GM18907 (cell line): ENCODE results near the gene KMT2C.
A peak's percentile ranks its signal among the peaks of the same experiment; 100 is the strongest.
"Not testable (repeated sequence)": the region's sequence is repeated elsewhere in the genome, so short reads cannot be mapped to it uniquely, and the experiment has no call there.

Experiments
- ATAC-seq: cut with Tn5 transposase; IDR thresholded peaks from one replicate; pipeline ENCODE4 v1.9.1; 2021; ENCODE audit warnings: mild to moderate bottlenecking, moderate library complexity; ENCODE audit not compliant: unreplicated experiment

The KMT2C gene

DNA sequence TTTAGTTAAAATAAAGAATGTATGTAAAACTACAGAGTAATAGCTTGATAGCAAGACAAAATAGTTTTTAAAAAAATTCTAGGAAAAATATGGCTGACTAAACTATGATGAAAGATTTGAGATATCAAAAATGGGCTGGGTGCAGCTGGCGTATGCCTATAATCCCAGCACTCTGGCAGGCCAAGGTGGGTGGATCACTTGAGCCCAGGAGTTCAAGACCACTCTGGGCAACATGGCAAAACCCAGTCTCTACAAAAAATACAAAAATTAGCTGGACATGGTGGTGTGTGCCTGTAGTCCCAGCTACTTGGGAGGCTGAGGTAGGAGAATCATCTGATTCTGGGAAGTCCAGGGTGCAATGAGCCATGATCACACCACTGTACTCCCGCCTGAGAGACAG lies 29.8 kb downstream of the KMT2C start:
- ATAC-seq = not testable (repeated sequence)

- no peak for ATAC-seq
These were observed 32.1 kb downstream of the KMT2C start for GRCh38 chr7:152403726-152404125.

GRCh38 chr7:152402384-152403250 lies 33.2 kb downstream of the KMT2C start:
- no peak for ATAC-seq

GRCh38 chr7:152399344-152399743 lies 36.5 kb downstream of the KMT2C start:
- ATAC-seq = no peak

DNA sequence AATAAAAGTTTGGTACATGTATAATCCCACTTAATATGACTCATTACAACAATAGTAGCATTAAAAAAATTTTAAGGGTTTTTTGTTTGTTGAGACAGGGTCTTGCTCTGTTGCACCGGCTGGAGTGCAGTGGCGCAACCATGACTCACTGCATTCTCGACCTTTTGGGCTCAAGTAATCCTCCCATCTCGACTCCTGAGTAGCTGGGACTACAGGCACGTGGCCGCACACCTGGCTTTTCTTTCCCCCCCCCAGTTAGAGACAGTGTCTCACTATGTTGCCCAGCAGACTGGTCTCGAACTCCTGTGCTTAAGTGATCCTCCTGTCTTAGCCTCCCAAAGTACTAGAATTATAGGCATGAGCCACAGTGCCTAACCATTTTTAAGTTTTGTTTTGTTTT lies 40.7 kb downstream of the KMT2C start:
- no peak for ATAC-seq

DNA sequence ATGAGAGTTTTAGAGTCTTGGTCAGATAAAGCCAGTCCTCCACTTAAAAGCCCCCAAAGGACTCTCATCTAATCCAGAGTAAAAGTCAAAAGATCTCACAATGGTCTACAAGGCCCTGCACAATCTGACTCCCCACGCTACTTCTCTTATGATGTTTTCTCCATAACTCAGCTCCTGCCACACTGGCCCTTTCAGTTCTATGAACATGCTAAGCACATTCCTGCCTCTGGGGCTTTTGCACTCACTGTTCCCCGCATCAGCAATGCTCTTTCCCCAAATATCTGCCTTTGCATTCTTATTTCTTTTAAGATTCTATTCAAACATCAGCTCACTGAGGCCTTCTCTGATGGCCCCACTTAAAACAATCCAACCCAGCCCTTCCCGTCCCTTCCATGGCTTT lies 41.6 kb downstream of the KMT2C start:
- not testable (repeated sequence) for ATAC-seq

- peak; percentile 74 for ATAC-seq
These were observed 43.5 kb downstream of the KMT2C start for GRCh38 chr7:152392254-152392653.

DNA sequence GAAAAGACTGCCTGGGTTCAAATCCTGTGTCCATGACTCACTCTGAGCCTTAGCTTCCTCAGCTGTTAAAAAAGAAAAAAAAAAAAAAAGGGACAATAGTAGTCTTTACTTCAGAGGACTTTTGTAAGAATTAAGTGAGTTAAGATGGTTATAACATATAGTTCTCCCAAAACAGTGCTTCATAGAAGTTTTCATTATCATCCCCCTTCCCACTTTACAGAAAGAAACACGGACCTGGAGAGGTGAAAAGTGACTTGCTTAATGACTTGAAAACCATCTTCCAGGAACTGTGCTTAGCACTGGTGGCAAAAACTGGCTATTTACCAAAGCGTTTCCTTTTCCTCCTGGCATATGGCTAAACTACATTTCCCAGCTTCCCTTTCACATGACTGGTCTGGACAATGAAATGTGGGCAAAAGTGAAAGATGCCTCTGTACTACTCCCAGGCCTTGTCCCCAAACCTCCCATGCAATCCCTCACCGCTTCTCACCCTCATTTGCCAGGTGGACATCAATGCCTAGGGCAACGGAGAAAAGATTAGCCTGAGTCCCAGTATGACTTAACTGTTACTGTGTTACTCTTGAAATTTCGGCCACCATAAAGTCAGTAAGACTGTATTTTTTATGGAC lies 49.6 kb downstream of the KMT2C start:
- not testable (repeated sequence) for ATAC-seq

DNA sequence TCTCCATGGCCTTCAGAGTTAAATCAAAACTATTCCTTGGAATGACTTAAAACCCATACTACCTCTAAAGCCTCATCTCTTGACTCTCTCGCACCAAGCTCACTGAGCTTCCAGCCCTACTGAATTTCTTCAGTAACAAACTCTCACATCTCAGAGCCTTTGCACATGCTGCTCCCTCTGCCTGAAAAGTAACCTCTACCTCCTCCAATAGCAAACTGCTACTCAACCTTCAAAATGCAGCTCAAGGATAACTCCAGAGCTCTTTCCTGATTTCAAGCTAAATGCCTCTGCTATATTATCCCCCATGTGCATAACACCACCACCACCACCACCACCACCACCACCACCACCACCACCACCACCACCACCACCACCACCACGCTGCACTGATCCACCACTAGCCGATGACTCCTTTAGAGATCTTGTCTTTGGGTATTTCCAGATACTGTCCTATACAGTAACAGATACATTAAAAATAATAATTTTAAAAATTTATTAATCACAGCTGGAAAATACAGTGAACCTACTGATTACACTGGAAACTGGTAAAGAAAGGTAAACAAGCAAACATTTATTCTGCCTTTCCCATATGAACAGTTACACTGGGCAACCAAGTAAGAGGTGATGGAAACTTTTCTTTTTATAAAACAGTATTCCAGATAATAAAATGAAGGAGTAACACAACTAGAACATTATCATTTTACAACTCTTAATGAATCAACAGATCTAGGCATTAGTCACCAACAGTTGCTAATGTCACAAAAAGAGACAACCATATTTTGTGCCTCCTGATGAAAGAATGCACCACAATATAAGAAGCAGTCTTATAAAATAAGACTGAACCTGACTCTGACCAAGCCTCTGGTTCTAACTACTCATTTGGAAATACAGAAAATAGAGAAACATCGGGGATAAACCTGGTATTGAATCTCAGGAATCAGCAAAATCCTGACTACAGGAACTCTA lies 51.3 kb downstream of the KMT2C start:
- ATAC-seq = not testable (repeated sequence)

DNA sequence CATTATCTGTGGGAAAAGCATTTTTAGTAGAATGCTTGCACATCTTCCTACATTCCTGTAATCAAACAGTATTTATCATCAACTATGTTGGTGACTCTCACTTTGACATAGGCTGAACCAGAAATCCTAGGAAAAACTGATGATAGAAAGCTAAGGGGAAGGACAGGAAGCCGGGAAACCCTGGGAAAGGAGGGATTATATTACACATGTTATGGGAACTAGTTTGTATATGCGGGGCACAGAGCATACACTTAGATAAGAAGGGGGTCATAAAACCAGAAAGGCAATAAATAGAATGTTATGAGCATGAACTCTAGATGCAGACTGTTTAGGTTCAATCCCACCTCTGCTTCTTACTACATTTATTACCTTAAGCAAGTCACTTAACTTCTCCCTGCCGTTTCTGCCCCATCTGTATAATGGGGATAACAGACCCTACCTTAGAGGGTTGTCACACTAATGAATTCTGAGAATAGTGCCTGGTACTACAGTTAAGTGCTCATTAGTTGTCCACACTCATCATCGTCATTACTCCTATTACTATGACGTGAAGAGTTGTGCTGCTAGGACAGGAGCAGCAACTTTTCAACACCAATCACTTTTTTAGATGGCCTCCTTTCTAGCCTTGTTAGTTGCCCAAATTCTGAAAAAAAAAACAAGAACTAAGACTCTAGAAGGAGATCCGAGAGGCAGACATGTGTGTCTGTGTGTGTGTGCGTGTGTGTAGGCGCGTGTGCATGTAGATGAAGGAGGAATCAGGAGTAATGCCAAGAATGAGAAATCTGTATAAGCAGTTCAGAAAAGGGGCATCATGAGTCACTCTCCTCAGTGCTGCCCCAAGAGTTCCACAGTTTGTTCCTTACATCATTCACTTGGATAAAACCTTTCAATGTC lies 52.2 kb downstream of the KMT2C start:
- no peak for ATAC-seq

GRCh38 chr7:152382244-152382643 lies 53.6 kb downstream of the KMT2C start:
- ATAC-seq = no peak

- ATAC-seq = not testable (repeated sequence)
These were observed 54.7 kb downstream of the KMT2C start for GRCh38 chr7:152380931-152381578.

DNA sequence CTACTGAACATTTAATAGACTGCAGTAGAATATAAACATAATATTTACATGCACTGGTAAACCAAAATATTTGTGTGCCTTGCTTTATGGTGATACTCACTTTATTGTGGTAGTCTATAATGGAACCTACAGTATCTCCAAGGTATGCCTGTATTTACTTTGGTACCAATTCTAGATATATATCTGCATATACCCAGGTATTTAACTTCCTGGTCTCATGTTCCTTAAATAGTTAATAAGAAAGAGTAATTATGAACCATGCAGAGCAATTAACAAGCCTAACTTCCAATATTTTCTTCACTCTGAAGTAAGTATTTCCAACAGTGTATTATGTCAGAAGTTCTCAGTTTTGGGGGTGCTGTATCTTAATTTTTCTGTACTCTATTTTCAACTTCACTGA lies 57.3 kb downstream of the KMT2C start:
- not testable (repeated sequence) for ATAC-seq

DNA sequence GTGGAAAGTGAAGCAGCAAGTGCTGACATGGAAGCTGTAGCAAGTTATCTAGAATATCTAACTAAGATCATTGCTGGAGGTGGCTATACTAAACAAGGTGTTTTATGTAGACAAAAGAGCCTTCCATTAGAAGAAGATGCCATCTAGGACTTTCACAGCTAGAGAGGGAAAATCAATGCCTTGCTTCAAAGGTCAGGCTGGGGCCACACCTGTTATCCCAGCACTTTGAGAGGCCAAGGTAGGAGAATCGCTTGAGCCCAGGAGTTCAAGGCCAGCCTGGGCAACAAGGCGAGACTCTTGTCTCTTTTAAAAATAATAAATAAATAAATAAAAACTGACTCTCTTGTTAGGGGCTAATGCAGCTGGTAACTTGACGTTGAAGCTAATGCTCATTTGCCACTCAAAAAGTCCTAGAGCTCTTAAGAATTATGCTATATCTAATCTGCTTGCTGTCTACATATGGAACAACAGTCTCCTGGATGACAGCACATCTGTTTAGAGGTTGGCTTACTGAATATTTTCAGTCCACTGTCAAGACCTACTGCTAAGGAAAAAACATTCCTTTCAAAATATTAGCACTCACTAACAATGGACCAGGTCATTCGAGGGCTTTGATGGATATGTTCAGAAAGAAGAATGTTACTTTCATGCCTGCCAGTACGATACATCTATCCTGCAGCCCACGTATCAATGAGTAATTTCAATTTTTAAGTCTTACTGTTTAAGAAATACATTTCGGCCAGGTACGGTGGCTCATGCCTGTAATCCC lies 58.9 kb downstream of the KMT2C start:
- ATAC-seq = not testable (repeated sequence)

- ATAC-seq = no peak
These were observed 65.5 kb downstream of the KMT2C start for GRCh38 chr7:152370297-152370696.

DNA sequence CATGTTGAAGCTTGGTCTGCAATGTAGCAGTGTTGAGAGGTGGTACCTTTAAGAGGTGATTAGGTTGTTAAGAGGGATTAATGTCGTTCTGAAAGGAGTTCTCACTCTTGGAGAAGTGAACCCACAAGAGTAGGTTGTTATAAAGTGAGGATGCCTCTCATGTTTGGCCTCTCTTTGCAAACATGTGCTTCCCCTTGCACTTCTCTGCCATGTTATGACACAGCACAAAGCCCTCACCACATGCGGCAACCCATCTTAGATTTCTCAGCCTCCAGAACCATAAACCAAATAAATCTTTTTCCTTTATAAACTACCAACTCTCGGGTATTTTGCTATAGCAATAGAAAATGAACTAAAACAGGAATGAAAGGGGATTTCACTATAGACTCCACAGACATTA lies 66.3 kb downstream of the KMT2C start:
- ATAC-seq = no peak

DNA sequence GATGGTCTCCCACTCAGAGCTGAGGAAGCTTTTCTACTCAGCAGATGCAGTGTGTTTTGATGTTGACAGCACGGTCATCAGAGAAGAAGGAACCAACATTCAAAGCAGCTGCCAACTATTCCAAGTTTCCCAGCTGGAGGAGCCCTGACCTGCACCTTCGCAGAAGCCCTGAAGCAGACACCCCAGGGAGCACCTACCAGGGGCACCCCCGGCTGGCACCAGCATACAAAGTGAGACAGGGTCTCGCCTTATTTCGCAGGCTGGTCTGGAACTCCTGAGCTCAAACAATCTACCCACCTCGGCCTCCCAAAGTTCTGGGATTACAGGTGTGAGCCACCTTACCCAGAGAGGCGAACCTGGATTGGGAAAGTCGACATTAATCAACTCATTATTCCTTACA lies 68.6 kb downstream of the KMT2C start:
- ATAC-seq = no peak

DNA sequence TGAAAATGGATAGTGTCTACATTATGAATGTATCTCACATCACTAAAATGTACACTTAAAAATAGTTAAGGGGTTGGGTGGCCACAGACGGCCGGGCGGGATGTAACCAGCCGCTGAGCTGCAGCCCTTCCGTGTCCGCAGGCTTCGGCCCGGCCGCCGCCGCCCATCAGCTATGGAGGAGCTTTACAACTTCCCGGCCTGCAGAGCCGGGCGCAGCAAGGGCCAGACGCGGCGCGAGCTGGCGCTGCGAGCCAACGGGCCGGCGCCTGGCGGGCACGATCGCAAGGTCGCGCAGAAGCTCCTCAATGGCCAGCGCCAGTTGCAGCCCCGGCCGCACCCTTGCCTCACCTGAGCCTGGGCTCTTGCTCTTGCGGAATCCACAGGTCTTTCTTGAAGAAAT lies 69.1 kb downstream of the KMT2C start:
- no peak for ATAC-seq
